GM18520 (cell line): ENCODE data around the gene PPARA.

Source experiments
- ATAC-seq: cut with Tn5 transposase; IDR thresholded peaks from one replicate; pipeline ENCODE4 v1.9.1; 2021; ENCODE audit not compliant: unreplicated experiment

Gene PPARA

DNA sequence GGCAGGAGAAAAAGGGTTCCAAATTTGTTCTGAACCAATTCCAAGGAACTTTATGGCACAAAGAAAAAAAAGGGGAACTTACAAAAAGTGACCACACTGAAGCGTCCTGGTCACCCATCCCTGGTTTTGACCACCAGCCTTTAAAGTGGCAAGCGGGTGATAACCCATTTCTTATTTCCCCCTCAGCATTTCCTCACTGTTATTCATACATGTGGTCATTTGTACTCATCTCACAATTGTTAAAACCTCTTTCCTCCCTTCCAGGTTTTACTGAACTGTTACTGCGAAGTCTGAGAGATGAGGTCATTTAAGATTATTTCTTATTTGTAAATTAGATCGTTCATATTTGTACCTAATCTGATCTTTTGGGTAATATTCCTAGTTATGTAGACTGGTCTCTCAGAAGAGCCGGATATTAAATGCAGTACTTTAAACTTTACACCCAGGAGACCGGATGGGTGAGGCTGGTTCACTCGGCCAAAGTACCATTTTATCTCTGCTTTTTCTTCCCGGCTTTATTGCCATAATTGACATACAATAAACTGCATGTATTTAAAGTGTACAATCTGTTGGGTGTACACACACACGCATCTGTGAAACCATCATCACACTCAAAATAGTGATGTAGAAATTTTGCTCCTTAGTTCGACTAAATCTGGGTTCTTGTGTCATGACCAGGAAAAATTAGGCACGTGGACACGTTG is 52.7 kb downstream of the PPARA start:
- ATAC-seq = no peak

- no peak for ATAC-seq
These were observed 53.3 kb downstream of the PPARA start for GRCh38 chr22:46203601-46203980.

- no peak for ATAC-seq
These were observed 58.9 kb downstream of the PPARA start for GRCh38 chr22:46209262-46209661.

DNA sequence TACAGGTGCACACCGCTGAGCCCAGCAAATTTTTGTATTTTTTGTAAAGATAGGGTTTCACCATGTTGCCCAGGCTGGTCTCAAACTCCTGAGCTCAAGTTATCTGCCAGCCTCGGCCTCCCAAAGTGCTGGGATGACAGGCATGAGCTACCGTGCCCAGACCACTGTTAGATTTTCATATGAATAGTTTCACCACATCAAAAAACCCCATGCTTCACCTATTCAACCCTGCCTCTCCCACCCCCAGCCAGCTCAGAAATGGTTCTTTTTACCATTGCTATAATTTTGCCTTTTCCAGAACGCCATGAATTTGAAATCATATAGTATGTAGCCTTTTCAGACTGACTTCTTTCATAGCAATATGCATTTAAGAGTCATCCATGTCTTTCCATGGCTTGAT is 61.9 kb downstream of the PPARA start:
- no peak for ATAC-seq

DNA sequence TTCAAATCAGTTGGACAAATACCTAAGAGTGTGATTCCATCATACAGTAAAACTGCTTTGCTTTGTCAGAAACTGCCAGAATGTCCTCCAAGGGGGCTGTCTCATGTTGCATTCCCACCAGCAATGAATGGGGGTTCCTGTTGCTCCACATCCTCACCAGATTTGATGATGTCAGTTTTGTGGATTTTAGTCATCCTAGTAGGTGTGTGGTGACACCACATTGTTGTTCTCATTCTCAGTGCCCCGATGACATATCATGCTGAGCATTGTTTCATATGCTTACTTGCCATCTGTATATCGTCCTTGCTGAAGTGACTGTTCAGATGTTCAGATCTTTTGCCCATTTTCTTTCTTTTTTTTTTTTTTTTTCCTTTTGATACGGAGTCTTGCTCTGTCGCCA is 62.7 kb downstream of the PPARA start:
- ATAC-seq = no peak

DNA sequence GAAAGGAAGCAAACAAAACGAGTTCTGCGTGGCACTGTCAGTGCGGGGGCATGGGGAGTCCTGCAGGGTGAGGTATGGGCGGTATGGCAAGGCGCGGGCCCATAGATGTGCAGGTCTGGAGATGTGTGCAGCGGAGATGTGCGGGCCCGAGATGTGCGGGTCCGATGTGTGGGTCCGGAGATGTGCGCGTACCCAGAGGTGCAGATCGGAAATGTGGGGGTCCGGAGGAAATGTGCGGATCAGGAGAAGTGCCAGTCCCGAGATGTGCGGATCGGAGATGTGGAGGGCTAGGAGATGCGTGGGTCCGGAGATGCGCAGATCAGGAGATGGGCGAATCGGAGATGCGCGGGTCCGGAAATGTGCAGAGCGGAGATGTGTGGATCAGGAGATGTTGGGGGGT is 63.8 kb downstream of the PPARA start:
- no peak for ATAC-seq

DNA sequence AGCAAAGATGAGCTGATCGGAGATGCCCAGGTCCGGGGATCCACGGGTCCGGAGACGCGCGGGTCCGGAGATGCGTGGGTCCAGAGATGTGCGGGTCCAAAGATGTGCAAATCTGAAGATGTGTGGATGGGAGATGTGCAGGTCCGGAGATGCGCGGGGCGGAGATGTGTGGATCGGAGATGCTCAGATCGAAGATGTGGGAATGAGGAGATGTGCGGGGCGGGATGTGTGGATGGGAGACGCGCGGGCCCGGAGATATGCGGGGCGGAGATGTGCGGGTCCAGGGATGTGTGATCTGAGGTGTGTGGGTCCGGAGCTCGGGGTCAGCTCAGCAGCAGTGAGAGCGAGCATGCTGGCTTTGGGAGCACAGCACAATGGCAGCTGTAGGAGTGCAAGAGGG is 64.3 kb downstream of the PPARA start:
- no peak for ATAC-seq

DNA sequence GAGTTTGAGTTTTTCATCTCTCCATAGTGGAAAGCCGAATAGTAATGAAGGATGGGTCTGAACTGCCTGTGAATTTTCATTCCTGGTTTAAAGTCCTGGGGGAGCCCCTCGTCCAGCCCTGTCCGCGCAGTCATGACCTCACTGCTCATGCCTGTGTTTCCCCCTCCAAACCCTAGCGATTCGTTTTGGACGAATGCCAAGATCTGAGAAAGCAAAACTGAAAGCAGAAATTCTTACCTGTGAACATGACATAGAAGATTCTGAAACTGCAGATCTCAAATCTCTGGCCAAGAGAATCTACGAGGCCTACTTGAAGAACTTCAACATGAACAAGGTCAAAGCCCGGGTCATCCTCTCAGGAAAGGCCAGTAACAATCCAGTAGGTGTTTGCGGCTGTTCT is 69.3 kb downstream of the PPARA start:
- no peak for ATAC-seq

- no peak for ATAC-seq
These were observed 70.6 kb downstream of the PPARA start for GRCh38 chr22:46220921-46221320.

DNA sequence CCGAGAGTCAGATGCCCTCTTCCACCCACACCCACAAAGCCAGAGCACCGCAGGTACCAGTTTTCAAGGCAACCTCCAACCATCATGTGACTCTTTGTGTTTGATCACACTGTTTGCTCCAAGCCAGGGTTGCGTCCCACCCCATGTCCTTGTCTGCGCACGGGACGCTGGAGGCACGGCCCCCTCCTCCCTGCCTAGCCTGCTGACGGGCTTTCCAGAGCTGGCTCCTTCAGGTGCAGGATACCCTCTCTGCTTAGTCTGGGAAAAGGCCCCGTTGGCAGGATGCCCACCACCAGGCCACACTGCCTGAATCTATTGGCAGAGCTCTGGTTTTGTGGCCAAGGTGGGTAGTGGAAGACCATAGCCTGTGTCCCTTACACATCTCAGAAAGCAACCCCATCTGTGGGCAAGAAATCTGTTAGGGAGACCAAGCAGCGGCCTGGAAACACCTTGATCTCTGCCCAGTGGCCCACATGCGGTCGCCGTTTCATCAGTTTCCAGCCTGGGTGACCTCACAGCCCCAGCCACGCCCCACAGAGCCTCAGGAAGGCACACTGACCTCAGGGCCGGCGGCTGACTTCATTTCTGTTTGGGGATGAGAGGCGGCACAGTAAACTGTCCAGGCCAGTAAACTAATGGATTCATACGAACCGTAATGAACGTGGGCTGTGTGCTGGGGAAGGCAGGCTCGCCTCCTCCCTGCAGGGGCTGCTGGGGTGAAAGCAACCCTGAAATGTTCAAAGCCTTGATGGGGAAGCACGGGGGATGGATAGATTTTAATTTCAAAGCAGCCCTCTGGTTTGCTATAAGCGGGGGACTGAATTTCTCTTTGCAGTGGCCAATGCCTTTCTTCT is 73.9 kb downstream of the PPARA start:
- no peak for ATAC-seq

DNA sequence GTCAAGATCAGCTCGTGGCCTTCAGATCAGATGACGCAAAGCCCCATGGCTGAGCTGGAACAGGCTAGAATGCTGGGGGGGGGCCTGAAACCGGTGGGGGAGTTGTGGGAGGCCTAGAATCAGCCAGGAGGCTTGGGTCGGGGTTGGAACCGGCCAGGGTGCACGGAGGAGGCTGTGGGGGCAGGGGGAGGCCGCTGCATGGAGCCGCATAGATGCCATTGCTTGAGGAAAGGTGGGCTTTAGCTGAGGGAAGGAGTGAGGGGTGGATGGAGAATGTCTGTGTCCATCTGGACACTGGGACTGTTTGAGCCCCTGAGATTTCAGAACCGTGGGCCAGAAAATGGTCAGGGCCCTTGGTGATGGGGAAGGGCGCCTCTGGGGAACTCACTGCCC is 74.6 kb downstream of the PPARA start:
- ATAC-seq = no peak

DNA sequence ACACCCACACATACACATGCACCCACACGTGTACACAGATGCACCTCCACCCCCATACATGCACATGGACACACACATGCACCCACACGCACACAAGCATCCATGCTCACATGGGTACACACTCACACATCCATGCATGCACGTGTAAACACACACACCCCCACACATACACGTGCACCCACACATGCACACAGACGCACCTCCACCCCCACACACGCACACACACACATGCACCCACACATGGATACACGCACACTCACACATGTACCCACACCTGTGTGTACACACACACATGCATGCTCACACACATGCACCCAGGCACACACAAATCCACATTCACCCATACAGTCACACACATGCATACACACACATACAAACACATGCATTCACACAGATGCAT is 75.3 kb downstream of the PPARA start:
- ATAC-seq = no peak

GRCh38 chr22:46226577-46226976 is 76.3 kb downstream of the PPARA start:
- no peak for ATAC-seq

DNA sequence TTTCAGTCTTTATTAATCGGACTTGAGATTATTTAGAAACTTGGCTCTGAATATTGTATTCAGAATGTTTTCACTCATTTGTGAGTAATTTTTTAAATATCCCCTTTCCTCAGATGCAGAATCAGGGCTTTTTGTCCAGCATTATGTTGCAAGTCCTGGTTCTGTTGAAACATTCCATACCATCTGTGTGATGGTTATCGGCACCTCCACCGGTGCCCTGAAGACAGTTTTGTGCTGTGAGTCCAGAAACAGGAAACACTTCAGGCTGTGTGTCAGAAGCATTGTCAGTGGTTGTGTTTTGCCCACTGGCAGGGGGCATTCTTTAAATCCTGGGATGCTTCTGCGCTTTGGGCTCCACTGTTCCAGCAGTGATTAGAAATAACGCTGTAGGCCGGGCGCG is 79.4 kb downstream of the PPARA start:
- no peak for ATAC-seq

DNA sequence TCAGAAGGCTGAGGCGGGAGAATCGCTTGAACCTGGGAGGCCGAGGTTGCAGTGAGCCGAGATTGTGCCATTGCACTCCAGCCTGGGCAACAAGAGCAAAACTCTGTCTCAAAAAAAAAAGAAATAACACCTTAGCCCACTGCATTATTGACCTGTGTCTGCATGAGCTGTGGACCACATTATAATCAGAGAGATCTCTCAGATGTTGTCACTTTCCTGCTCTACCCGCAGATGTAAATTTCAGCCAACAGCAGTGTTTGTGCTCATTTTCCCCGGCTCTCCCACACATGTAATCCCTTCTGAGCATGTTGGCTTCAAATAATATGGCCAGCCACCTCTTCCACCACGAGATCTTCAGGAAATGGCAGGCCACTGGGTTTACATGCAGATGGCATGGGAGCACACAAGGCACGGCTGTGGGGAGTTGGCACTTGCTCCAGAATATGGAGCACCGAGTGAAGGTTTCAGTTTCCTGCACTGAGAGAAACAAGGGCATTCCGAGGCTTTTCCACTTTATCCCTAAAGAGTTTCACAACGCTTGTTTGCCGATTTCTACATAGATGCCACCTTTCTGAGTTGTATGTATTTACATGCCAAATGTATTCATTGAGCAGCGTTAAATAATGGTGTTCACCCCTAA is 80.1 kb downstream of the PPARA start:
- ATAC-seq = no peak

GRCh38 chr22:46233231-46233630 is 82.9 kb downstream of the PPARA start:
- no peak for ATAC-seq

DNA sequence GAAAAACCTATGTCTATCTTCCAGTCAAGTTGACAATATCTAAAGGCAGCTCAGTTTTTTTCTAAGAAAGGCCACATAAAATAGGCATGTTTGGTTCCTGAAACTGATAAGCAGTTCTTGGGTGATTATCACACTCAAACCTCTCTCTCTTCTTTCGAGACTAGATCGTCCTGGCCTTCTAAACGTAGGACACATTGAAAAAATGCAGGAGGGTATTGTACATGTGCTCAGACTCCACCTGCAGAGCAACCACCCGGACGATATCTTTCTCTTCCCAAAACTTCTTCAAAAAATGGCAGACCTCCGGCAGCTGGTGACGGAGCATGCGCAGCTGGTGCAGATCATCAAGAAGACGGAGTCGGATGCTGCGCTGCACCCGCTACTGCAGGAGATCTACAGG is 84.6 kb downstream of the PPARA start:
- no peak for ATAC-seq

GRCh38 chr22:46237453-46238124 is 87.3 kb downstream of the PPARA start:
- ATAC-seq = no peak

- ATAC-seq = no peak
These were observed 88.2 kb downstream of the PPARA start for GRCh38 chr22:46238541-46238940.

DNA sequence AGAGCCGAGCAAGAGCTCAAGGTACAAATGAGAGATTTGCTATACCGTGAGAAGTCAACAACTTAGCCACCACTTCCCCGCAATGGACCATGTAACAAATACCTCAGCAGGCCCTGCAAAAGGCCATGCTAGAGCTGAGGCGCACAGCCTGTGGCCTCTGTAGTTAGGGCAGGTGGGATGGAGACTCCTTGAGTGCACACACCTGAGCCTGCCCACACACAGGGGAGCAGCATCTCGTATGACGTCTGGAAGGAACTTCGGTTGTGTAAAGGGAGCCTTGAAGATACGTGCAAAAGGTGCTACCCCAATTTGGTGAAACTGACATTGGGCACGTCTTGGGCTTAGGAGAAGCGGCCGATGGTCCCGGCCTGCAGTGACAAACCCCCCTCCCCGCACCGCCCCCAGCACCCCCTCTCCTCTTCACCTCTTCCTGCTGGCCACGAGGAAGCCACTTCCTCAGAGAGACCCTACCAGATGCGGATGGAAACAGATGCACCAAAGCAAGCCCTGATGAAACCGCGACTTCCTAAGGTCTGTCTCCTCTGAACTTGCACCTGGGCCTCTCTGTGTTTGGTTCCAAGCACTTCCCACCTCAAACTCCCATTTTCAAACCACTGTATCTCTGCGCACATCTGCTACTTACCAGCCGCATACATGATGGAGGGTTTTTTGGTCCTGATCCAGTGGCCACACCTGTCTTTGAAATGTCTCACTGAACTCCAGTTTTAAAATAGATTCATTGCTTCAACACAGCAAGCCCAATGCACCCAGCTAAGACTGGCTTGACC is 89.1 kb downstream of the PPARA start:
- no peak for ATAC-seq

DNA sequence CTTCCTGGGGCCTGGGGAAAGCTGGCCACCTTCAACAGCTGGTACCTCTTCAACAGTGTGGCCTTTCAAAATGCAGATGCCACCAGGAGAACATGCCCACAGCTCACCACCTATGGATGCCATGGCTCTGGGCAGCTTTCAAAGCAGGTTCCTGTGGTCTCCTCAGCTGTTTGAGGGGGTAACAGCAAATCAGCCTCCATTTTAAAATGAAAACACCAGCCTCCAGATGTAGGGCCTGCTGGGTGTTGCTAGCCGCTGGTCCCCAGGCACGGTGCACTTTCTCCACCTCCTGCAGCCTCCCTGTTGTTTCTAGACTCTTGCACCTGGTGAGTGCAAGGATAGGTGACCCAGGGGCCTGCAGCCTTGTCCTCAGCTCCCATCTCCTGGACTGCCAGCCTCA is 89.7 kb downstream of the PPARA start:
- ATAC-seq = no peak
